ENCODE results near the gene SEC61A1.

The SEC61A1 gene

DNA sequence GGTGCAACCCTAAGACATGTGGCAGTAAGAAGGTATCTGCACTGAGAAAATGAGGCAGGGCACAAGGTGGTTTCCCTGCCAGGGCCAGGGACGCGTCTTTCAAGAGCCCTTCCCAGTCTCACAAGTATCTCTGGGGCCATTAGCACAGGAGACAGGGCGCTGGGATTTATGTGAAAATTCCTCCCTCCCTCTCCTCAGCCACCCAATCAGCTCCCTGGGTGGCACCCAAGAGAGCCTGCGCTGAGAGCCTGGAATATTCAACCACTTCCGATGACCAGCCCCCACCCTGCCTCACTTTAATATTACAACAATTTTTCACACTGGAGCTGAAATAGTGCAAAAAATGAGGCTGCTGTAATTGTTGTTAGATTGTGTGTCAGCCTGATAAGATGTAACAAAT lies 26.1 kb downstream of the SEC61A1 start:
- no peak for DNase-seq

DNA sequence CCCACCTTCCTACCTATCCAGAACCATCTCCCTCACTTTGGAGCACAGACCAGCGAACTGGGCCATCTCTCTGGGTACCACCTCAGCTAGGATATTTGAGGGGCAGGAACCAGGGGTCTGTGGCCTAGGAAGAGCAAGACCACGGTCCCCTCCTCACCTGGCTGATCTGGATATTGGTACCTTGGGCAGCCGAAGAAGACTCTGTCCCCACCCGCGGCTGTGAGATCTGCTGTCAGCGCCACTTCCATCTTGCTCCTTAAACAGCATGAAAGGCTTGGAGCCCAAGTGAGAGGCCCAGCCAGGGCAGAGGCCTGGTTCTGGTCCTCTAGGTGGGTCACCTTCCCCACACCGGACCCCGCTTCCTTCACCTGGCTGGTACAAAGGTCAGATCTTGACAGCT lies 26.6 kb downstream of the SEC61A1 start:
- no peak for DNase-seq

GRCh38 chr3:128079823-128080222 lies 27.6 kb downstream of the SEC61A1 start:
- DNase-seq: no peak

GRCh38 chr3:128080323-128081080 lies 28.3 kb downstream of the SEC61A1 start:
- DNase-seq: no peak

- DNase-seq: no peak
Measured at GRCh38 chr3:128081226-128081625, 29.0 kb downstream of the SEC61A1 start.

DNA sequence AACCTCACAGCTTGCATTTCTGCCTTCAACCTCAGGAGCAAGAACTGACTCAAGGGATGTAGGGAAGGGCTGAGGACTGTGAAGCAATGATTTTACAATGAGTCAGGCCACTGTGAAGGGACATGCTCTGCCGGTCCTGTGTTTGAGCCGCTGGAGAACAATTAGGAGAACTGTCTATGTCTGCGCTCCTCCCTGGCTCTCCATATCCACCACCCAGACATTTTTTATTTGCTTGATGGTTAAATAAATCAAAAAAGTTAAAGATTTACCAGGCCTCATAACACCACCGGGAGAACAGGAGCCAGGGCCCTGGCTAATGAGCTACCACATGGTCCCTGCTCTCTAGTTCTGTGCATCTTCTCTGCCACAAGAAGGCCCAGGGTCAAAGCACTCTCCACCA lies 29.6 kb downstream of the SEC61A1 start:
- no peak for DNase-seq

DNA sequence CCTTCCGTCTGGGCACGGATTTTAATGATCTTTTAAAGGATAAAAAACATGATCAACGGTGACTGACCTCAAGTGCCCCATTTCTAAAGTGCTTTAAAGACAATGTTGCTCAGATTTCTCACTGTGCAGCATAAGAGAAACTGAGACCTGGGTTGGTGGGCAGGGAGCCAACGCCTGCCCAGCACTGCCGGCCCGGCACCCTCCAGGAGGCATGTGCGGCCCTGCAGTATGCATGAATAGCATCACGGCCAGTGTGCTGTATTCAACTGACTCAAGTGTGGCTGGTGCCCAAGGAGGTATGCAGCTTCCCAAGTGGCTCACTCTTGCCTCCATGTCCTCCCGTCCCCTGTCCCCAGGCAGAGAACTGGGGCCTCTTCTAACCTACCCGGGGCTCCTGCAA lies 30.3 kb downstream of the SEC61A1 start:
- DNase-seq: no peak

- no peak for DNase-seq
Measured at GRCh38 chr3:128083396-128083795, 31.2 kb downstream of the SEC61A1 start.

DNA sequence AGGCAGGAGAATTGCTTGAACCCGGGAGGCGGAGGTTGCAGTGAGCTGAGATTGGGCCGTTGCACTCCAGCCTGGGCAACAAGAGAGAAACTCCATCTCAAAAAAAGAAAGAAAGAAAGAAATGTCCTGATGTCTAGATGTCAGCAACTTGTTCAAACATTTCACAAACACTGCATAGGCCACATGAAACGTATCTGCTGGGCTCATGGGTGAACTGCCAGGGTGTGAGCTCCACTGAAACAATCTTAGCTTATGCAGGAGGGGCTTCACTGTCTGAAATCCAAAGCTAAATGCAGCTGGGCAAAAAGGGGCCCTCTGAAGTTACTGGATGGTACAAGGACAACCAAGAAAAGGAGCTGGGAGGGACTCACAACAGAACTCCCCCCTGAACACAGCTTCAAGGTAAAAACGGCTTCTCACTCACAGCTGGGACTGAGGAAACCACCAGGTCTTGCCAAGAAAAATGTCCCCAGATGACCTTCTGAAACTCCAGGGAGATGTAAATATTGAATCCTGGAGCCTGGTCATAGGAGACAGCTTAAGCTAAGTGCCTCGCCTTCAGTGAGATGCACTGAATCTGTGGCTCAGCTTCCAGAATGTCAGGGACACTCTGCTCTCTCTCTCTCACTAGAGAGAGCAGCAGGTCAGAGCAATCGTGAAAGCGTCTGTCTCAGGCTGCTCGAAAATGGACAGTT lies 31.9 kb downstream of the SEC61A1 start:
- DNase-seq: no peak

DNA sequence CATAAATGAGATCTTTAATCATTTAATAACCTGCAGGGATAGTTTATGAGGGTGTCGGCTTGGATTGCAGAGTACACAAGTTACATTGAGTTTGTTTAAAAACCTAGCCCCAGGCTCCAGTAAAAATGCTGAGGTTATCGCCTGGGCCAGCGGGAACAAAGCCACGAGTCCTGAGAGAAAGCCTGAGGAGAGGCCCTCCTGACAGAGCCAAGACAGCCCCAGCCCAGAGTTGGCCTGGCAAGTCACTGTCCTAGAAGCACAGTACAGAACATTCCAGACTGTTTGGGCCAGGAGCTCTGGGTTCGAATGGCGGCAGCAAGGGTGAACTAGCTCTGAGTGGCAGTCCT lies 32.4 kb downstream of the SEC61A1 start:
- no peak for DNase-seq

DNA sequence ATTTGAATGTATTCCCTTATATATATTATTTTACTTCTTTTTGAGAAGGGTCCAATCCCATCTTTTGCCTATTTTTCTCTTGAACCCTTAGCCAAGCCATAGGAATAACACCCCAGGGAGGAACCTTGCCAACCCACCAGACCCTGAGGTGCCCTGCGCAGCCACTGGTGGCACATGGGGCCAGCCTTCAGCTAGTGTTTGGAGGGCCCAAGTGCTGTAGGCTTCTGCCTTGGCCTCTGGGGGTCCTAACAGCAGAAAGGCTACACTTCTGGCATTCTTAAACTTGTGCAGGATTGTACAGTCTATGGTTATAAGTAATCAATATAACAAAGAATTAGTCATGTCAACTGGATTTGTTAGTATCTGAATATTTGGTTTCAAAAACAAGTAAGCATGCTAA lies 36.9 kb downstream of the SEC61A1 start:
- no peak for DNase-seq

DNA sequence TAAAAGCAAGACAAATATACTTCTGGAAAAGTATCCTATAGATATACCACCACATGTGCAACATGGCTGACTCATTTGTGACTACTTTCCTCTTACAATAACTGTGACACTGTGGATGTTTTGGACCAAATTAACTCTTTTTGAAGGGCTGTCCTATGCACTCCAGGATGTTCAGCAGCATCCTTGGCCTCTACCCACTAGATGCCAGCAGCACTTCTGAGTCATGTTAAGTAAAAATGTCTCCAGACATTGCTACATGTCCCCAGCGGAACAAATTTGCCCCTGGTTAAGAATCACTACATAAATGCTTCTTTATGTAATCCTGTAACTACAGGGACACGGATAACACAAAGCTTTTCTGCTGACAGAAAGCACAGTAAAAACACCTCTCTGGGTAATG lies 39.3 kb downstream of the SEC61A1 start:
- no peak for DNase-seq

DNA sequence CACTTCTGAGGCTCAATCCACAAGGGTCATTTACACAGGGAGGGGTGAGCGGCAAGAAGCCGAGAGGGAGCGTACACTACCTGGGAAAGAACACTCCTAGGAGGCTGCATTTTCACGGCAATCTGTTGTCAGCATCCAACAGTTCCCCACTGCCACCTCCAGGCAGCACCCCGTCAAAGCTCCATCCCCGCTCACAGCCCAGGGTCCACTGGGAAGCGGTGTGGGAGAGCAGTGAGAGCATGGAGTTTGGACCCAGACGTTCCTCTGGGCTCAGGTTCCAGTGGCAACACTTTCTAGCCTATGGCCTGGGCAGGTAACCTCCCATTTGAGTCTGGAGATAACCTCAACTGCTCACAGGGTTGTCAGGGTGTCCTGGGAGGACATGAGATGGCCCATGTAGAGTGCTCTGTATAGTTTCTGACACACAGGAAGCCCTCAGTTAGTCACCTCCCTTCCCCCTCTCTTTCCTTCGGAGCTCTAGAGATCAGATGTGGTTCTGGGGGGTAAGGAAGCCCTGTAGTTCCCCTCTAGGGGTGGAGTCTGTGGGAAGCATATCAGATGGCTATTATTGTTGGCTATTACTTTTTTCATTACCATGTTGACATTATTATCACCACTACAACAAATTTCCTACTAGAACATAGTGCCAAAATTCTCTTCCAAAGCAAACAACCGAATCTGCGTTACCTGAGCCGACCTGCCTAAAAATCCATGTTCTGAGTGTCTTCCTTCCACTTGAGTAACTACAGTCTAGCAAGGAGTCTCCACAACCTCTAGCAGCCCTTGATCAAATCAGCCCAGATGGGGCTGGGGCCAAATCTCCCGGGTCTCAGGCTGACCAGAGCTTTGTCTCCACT lies 42.3 kb downstream of the SEC61A1 start:
- no peak for DNase-seq

DNA sequence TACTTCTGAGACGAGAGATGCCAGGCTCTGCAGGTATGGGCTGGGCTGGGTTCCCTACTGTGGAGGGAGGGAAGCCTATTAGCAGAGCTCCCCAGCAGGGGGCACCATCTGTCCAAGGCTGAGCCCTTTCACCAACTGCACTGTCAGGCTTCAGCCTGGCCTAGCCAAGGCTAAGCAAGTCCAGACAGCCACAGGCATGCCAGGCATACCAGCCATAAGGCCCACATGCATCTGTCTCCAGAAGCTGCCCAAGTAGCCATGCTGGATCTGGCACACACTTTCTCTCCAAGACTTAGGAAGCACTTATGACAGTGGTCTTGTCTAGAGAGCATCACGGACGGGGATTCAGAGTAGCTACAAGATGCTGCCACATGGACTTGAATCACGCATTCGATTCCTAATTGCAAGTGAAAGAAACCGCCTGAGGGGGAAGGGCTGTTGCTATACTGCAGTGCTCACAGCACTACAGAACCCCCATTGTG lies 43.0 kb downstream of the SEC61A1 start:
- DNase-seq: peak; percentile 63

GRCh38 chr3:128098234-128098633 lies 46.0 kb downstream of the SEC61A1 start:
- DNase-seq: no peak

- DNase-seq: no peak
Measured at GRCh38 chr3:128100161-128100560, 47.9 kb downstream of the SEC61A1 start.

DNA sequence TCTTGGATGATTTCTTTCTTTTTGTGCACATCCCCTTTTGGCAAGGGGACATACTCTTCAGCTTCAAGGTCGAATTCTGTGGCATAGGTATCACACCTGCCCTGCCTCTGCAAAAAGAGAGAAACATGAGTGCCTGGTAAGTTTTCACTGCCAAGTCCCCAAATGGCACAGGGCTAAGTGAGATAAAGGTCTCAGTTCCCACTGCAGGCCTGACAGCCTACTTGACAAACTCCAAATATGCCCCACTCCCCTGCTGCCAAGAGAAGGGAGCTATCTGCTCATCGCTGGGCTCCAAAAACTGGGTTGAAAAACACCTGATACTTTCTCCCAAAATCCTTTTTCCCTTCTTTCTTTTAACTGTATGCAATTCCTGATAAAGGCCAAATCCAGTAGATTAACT lies 48.4 kb downstream of the SEC61A1 start:
- DNase-seq: no peak

GRCh38 chr3:128103136-128103676 lies 51.0 kb downstream of the SEC61A1 start:
- no peak for DNase-seq

- DNase-seq: no peak
Measured at GRCh38 chr3:128107834-128108233, 55.6 kb downstream of the SEC61A1 start.

- DNase-seq: no peak
Measured at GRCh38 chr3:128111147-128111546, 58.9 kb downstream of the SEC61A1 start.

- DNase-seq: no peak
Measured at GRCh38 chr3:128112357-128112968, 60.2 kb downstream of the SEC61A1 start.
